ENCODE data around the gene PTCD2. TPM values are rescaled to one million over a fixed set of nuclear protein-coding genes. Genes with fewer than 3 reads are reported as not detected.

PTCD2 gene
- total and polyA plus RNA-seq, 9 of the 15 experiments (the other 6 are each of a cell fraction or from before 2014, with no cell fraction given), result 11.9 to 28.5 (median 18.6) TPM

- TF ChIP-seq E2F4 (CRISPR knock-in tag; IDR thresholded peaks at IDR 0.05; ENCODE audit: low read depth), result no peak
- TF ChIP-seq MED1 (CRISPR knock-in tag; IDR thresholded peaks at IDR 0.05; ENCODE audit: borderline replicate concordance), result no peak
- no peak for TF ChIP-seq ZC3H8 (IDR thresholded peaks at IDR 0.05)
- TF ChIP-seq HNRNPUL1 (IDR thresholded peaks at IDR 0.05; ENCODE audit: low read length), result no peak
- TF ChIP-seq HMBOX1 (IDR thresholded peaks at IDR 0.05), result no peak
- no peak for TF ChIP-seq RBM22 (IDR thresholded peaks at IDR 0.05; ENCODE audit: low read depth, low read length, poor library complexity, severe bottlenecking)
- no peak for TF ChIP-seq PCBP2 (IDR thresholded peaks at IDR 0.05; ENCODE audit: low read depth, low read length, poor library complexity, severe bottlenecking)
- TF ChIP-seq ZNF23 (CRISPR knock-in tag; IDR thresholded peaks at IDR 0.05), result no peak
- TF ChIP-seq MXI1 (IDR thresholded peaks at IDR 0.05; ENCODE audit: low read depth, low read length), result no peak
- TF ChIP-seq RAD21 (CRISPR knock-in tag; conservative IDR thresholded peaks at IDR 0.05 in 1 of 2, IDR thresholded peaks at IDR 0.05 in 1 of 2), result peak; percentile 44 to 58; a peak in 3 of 4 replicates
- no peak for TF ChIP-seq KLF10 (CRISPR knock-in tag; IDR thresholded peaks at IDR 0.05)
- TF ChIP-seq CLOCK (CRISPR knock-in tag; IDR thresholded peaks at IDR 0.05; ENCODE audit: borderline replicate concordance), result no peak
- no peak for TF ChIP-seq RB1 (IDR thresholded peaks at IDR 0.05; ENCODE audit: low read depth)
- no peak for TF ChIP-seq POLR2B (IDR thresholded peaks at IDR 0.05; ENCODE audit: low read depth, partially characterized antibody)
- 0 out of 4 replicates have a peak, but pooled peaks of 1 of the 2 experiments have one; percentile 17 for TF ChIP-seq MLLT1 (IDR thresholded peaks at IDR 0.05)
- TF ChIP-seq HINFP (tag; conservative IDR thresholded peaks at IDR 0.05; ENCODE audit: low read depth), result no peak
- TF ChIP-seq NR2F6 (CRISPR knock-in tag; IDR thresholded peaks at IDR 0.05), result no peak
- TF ChIP-seq ZNF778 (CRISPR knock-in tag; IDR thresholded peaks at IDR 0.05), result no peak
- no peak for TF ChIP-seq RBM15 (IDR thresholded peaks at IDR 0.05; ENCODE audit: insufficient read depth, low read length)
- no peak for TF ChIP-seq FOXK1 (CRISPR knock-in tag; IDR thresholded peaks at IDR 0.05; ENCODE audit: borderline replicate concordance)
- TF ChIP-seq NCOA6 (IDR thresholded peaks at IDR 0.05), result no peak
Measured at GRCh38 chr5:72280581-72281069, 39.5 kb upstream of the PTCD2 start (continued).
